Measurements from ENCODE around the gene DNAH2. TPM values are rescaled to one million over a fixed set of nuclear protein-coding genes. Genes with fewer than 3 reads are reported as not detected.

DNAH2 gene
- total RNA-seq, 6 donors from 2014 or later: 0.66 to 34.6 (median 6.0) TPM

DNA sequence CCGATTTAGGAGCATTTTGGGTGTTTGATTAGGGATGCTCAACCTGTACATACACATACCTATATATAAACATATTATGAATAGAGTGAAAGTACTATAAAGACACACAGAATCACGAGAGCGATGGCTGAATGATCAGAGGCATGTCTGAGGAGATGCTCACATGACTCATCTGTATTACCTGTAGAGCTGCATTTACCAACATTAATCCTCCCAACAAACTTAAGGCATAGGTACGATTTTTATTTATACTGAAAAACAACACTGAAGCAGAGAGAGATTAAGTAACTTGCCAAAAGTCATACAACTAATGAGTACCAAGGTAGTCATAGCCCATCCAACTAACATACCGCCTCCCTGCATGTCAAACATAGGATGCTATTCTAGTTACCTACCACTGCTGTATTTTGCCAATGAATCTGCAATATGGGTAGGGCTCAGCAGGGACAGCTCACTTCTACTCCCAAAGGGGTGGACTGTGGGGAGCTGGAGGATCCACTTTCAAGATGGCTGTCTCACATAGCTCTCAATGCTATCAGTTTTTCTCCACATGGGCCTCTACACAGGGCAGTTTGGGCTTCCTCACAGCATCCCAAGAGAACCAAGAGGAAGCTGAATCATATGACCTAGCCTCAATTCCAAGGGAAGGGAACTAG, 147.6 kb downstream of the DNAH2 start:
- no peak overlapping the region for H3K27ac ChIP-seq
- ATAC-seq (ENCODE audit: low FRiP score in 2 of 2) (no peak), DNase-seq (no peak)
- TF ChIP-seq, protein P1, sequence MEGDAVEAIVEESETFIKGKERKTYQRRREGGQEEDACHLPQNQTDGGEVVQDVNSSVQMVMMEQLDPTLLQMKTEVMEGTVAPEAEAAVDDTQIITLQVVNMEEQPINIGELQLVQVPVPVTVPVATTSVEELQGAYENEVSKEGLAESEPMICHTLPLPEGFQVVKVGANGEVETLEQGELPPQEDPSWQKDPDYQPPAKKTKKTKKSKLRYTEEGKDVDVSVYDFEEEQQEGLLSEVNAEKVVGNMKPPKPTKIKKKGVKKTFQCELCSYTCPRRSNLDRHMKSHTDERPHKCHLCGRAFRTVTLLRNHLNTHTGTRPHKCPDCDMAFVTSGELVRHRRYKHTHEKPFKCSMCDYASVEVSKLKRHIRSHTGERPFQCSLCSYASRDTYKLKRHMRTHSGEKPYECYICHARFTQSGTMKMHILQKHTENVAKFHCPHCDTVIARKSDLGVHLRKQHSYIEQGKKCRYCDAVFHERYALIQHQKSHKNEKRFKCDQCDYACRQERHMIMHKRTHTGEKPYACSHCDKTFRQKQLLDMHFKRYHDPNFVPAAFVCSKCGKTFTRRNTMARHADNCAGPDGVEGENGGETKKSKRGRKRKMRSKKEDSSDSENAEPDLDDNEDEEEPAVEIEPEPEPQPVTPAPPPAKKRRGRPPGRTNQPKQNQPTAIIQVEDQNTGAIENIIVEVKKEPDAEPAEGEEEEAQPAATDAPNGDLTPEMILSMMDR (IDR thresholded peaks at IDR 0.05): no peak
- no peak for TF ChIP-seq POLR2AphosphoS5 (IDR thresholded peaks at IDR 0.05)
- no peak for TF ChIP-seq POLR2A (IDR thresholded peaks at IDR 0.05)
- no peak for TF ChIP-seq EP300 (IDR thresholded peaks at IDR 0.05)
- no peaks in the 10 kb centered on the region for H3K27me3 ChIP-seq
- no peaks in the 10 kb centered on the region for H3K36me3 ChIP-seq
- WGBS, 2 donors: 92 to 98% methylated on average over 5 of the region's 5 CpGs
- H3K4me3 ChIP-seq: no peak overlapping the region
- H3K9me3 ChIP-seq: no peaks in the 10 kb centered on the region
- peaks cover 0 to 18% (median 10%) of the 10 kb centered on the region in 4 donors for H3K4me1 ChIP-seq

DNA sequence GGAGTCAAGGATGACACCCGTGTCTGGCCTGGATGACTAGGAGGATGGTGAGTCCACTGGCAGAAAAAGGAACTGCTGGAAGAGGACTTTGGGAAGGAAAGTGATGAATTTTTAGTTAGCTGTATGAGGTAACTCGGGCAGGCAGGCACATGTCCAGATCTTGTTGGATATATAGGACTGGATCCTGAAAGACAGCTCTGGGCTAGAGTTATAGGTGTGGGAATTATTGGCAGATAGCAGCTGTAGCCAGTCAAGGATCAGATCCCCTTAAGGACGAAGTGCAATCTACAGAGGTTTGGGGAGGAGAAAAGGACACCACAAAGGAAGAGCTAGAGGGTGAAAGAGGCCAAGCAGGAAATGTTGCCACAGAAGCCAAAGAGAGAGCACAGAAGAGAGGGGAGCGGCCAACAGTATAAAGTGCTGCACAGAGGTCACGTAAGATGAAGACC, 150.4 kb downstream of the DNAH2 start:
- no peaks in the 10 kb centered on the region for H3K9me3 ChIP-seq
- H3K4me1 ChIP-seq: peaks cover 0 to 15% (median 9%) of the 10 kb centered on the region in 4 donors
- no peak for ATAC-seq (ENCODE audit: low FRiP score in 2 of 2)
- TF ChIP-seq, protein P1 (IDR thresholded peaks at IDR 0.05): no peak
- TF ChIP-seq EP300 (IDR thresholded peaks at IDR 0.05) (no peak), POLR2AphosphoS5 (IDR thresholded peaks at IDR 0.05) (no peak), POLR2A (IDR thresholded peaks at IDR 0.05) (no peak)
- DNase-seq: no peak
- H3K36me3 ChIP-seq: no peaks in the 10 kb centered on the region
- no peaks in the 10 kb centered on the region for H3K27me3 ChIP-seq
- 59 to 70% methylated on average over 5 of the region's 5 CpGs for WGBS, 2 donors
- peak overlapping the region in 1 of 4 donors; percentile 37 for H3K27ac ChIP-seq
- no peak overlapping the region for H3K4me3 ChIP-seq

DNA sequence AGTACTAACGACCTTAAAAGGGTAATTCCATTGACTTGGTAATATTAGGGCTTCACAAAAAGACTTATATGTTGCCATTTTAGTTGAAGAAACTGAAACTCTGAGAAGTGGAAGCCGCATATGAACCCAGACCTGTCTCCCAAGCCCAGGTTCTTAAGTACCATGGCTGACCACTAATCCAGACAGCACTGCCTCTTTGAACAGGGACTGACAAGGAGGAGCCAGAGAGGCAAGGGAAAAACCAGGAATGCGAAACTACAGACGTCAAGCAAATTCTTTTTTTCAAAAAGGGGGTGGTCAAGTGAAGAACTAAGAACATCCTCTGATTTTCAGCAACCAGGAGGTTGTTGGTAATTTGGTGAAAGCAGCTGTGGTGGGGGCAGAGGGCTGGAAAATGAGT, 155.5 kb downstream of the DNAH2 start:
- H3K27ac ChIP-seq: no peak overlapping the region
- no peaks in the 10 kb centered on the region for H3K27me3 ChIP-seq
- H3K4me1 ChIP-seq: peaks cover 0 to 5% (median 2%) of the 10 kb centered on the region in 4 donors
- no peaks in the 10 kb centered on the region for H3K9me3 ChIP-seq
- no peak for ATAC-seq (ENCODE audit: low FRiP score in 2 of 2)
- H3K36me3 ChIP-seq: peaks cover 0 to 5% (median 0%) of the 10 kb centered on the region in 4 donors
- WGBS, 2 donors: 44 to 70% methylated on average over 4 of the region's 4 CpGs
- TF ChIP-seq, protein P1 (IDR thresholded peaks at IDR 0.05): no peak
- TF ChIP-seq POLR2AphosphoS5 (IDR thresholded peaks at IDR 0.05): no peak
- no peak for TF ChIP-seq EP300 (IDR thresholded peaks at IDR 0.05)
- TF ChIP-seq POLR2A (IDR thresholded peaks at IDR 0.05): no peak
- no peak for DNase-seq
- no peak overlapping the region for H3K4me3 ChIP-seq

DNA sequence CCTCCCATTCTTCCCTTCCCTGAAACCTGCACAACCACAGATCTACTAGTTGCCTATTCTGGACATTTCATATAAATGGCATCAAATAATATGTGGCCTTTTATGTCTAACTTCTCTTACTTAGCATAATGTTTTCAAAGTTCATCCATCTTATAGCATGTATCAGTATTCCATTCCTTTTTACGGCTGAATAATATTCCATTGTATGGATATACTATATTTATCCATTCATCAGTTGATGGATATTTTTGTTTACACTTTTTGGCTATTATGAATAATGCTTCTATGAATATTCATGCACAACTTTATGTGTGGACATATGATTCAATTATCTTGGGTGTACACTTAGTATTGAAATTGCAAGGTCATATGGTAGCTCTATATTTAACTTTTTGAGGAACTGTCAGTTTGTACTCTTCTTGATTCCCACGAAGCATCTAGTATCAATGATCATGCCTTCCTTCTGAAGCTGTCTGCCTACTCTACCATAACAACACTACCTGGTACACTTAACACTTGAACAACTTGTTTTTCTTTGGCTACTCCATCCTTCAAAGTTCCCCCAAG, 158.3 kb downstream of the DNAH2 start:
- H3K36me3 ChIP-seq: peaks cover 0 to 14% (median 2%) of the 10 kb centered on the region in 4 donors
- WGBS, 2 donors: 72 to 78% methylated on average over 2 of the region's 2 CpGs
- H3K4me1 ChIP-seq: peaks cover 0 to 9% (median 3%) of the 10 kb centered on the region in 4 donors
- no peaks in the 10 kb centered on the region for H3K27me3 ChIP-seq
- no peak overlapping the region for H3K27ac ChIP-seq
- no peaks in the 10 kb centered on the region for H3K9me3 ChIP-seq
- H3K4me3 ChIP-seq: no peak overlapping the region
- TF ChIP-seq EP300 (IDR thresholded peaks at IDR 0.05) (no peak), POLR2AphosphoS5 (IDR thresholded peaks at IDR 0.05) (no peak), POLR2A (IDR thresholded peaks at IDR 0.05) (no peak)
- TF ChIP-seq, protein P1 (IDR thresholded peaks at IDR 0.05): no peak
- DNase-seq: no peak
- no peak for ATAC-seq (ENCODE audit: low FRiP score in 2 of 2)

All from upper lobe of left lung (tissue), 6 donors.